Heart left ventricle (tissue), 16 donors: ENCODE results near the gene RTN4RL2. TPM values are rescaled to one million over a fixed set of nuclear protein-coding genes. Genes with fewer than 3 reads are reported as not detected.

Experiments used
- ATAC-seq, 4 donors: fragments of 200-7000 bp; cut with Tn5 transposase; one replicate each; pipeline ENCODE4 v1.9.1; 2020 to 2022; ENCODE audit warnings: moderate library complexity in 4 of 4, mild to moderate bottlenecking in 3 of 4, moderate number of reproducible peaks in 1 of 4
- DNase-seq, 5 donors: peaks; one replicate each; pipeline ENCODE4 v3.0.0-alpha.2; 2020
- H3K27ac ChIP-seq, 12 donors: fragments of 200-600 bp; sonication (generic) in 4 of 12; one replicate each; pipeline versions ENCODE4 v1.5.0 to v1.8.0; 2016 to 2022; ENCODE audit warnings: mild to moderate bottlenecking in 2 of 12
- H3K27me3 ChIP-seq, 9 donors: fragments of 200-600 bp; sonication (generic) in 2 of 9; one replicate each; pipeline versions ENCODE4 v1.5.1 to v1.8.0; 2016 to 2022; ENCODE audit warnings: mild to moderate bottlenecking in 3 of 9
- H3K36me3 ChIP-seq, 9 donors: fragments of 200-600 bp; sonication (generic) in 2 of 9; one replicate each; pipeline versions ENCODE4 v1.5.0 to v1.8.0; 2018 to 2022; ENCODE audit warnings: mild to moderate bottlenecking in 2 of 9
- H3K4me1 ChIP-seq, 12 donors: fragments of 200-600 bp; sonication (generic) in 4 of 12; one replicate each; pipeline versions ENCODE4 v1.5.0 to v1.8.0; 2016 to 2022; ENCODE audit warnings: mild to moderate bottlenecking in 3 of 12
- H3K4me3 ChIP-seq, 12 donors: fragments of 200-600 bp; sonication (generic) in 4 of 12; one replicate each; pipeline versions ENCODE4 v1.5.0 to v1.8.0; 2017 to 2022; ENCODE audit warnings: mild to moderate bottlenecking in 9 of 12, moderate library complexity in 4 of 12
- H3K9me3 ChIP-seq, 12 donors: fragments of 200-600 bp; sonication (generic) in 4 of 12; one replicate each; pipeline versions ENCODE4 v1.5.0 to v1.8.0; 2016 to 2022; ENCODE audit warnings: mild to moderate bottlenecking in 1 of 12
- CTCF ChIP-seq, 12 donors: fragments of 200-600 bp; sonication (generic) in 4 of 12; IDR thresholded peaks; one replicate each; pipeline versions ENCODE4 v1.5.0 to v1.8.0; 2018 to 2022; ENCODE audit warnings: antibody characterized with exemption in 12 of 12, mild to moderate bottlenecking in 5 of 12
- POLR2A ChIP-seq, 2 donors: fragments of 450-650 bp; IDR thresholded peaks; one replicate each; pipeline ENCODE4 v1.6.1; 2017; ENCODE audit warnings: antibody characterized with exemption in 2 of 2, mild to moderate bottlenecking in 2 of 2, moderate library complexity in 2 of 2
- WGBS, 4 donors: extraction: QIAGEN DNeasy Blood & Tissue Kit in 2 of 4; methylation state at CpG; one replicate each; pipeline versions ENCODE4 v1.1.5 to v1.1.7; 2013 to 2018; 5-methylcytosine and 5-hydroxymethylcytosine counted together
- intact Hi-C, 10 donors: fragments of 100-400 bp; cut with DNase I; formaldehyde crosslinking; loops; one replicate each; pipeline versions ENCODE4 v1.11.1 to v1.14.2; 2022
- polyA plus RNA-seq, 2 donors: library from polyadenylated mRNA; stranded (reverse); fragments of 200-250 nt; gene quantifications; one replicate each; pipeline ENCODE4 v1.2.3, GENCODE V29; 2013
- total RNA-seq, 9 donors: library from RNA; depleted of rRNA in 2 of 9; stranded (reverse); fragments of >200 nt in 2 of 9; fragmentation: NEBNext Ultra II Directional in 3 of 9; extraction: Animal tissue kit (Norgen Biotek cat#: 25700) in 3 of 9; gene quantifications; one replicate each; pipeline versions ENCODE4 v1.1.0 to v1.2.4, GENCODE V29; 2016 to 2023
- donor health status: ischemic (EF 13 %, LVEDD 7.1; RV severe dilation, severe dysfunction).
- donor health status: healthy with polysubstance abuse.
- donor health status: DM: no; HTN: yes; CAD: no.
- donor health status: DM: no; HTN: no; CAD: no.
- donor health status: ischemic (EF 25% LVEDD 6.9; RV normal size, moderate dysfunction).
- donor health status: ischemic (EF 25% LVEDD 5.7; RV mildly dilated, moderate dysfunction).
- donor health status: healthy.
- donor health status: DM: yes; HTN: yes; CAD: no.
- donor health status: ischemic (EF 35%, LVEDD 5.7; RV mildly dilated, moderate dysfunction).
- donor health status: nonischemic (EF 11% LVEDD 7.7; RV severe dilation, severe dysfunction).
- donor health status: DM: yes; HTN: yes; CAD: no.
- donor health status: PGD.
- donor health status: ischemic (EF 29% LVEDD 5.4; RV normal size, mild dysfunction).
- donor health status: nonischemic (EF 23%, LVEDD 6.1; RV moderate dilation, normal function).

RTN4RL2 gene
- total and polyA plus RNA-seq, 11 donors, result 0.58 to 2.1 (median 1.1) TPM

GRCh38 chr11:57498540-57498939, 38.2 kb downstream of the RTN4RL2 start:
- Histone ChIP-seq H3K9me3 (no peaks in the 10 kb centered on the region), H3K4me3 (no peak overlapping the region), H3K27me3 (no peaks in the 10 kb centered on the region), H3K36me3 (peaks cover 0 to 15% (median 0%) of the 10 kb centered on the region in 9 donors), H3K4me1 (peaks cover 5 to 35% (median 20%) of the 10 kb centered on the region in 12 donors), H3K27ac (peak overlapping the region in 5 of 12 donors; percentile 53 to 89 (median 81))
- intact Hi-C loops, result loop anchor here in 2 of 10 donors (2.0 to 10.0 kb wide), 4 partner anchors 16 to 146 kb away; partner anchors contain the start of genes SLC43A1 (in 1 of the 2), TIMM10 (in 1 of the 2) and YPEL4 (in 1 of the 2)
- 66 to 86% (median 76%) methylated on average over 6 of the region's 6 CpGs for WGBS, 4 donors
- no peak for ATAC-seq
- DNase-seq, result no peak
- TF ChIP-seq CTCF (IDR thresholded peaks at IDR 0.05), result no peak
- no peak for TF ChIP-seq POLR2A (IDR thresholded peaks at IDR 0.05)

- intact Hi-C loops, result loop anchor here in 2 of 10 donors (2.0 to 10.0 kb wide), 4 partner anchors 15 to 145 kb away; partner anchors contain the start of genes SLC43A1 (in 1 of the 2), TIMM10 (in 1 of the 2) and YPEL4 (in 1 of the 2)
These were observed 39.2 kb downstream of the RTN4RL2 start for GRCh38 chr11:57499413-57499982.

GRCh38 chr11:57499983-57500461, 39.7 kb downstream of the RTN4RL2 start:
- Histone ChIP-seq H3K36me3 (peaks cover 0 to 22% (median 0%) of the 10 kb centered on the region in 9 donors), H3K27me3 (no peaks in the 10 kb centered on the region), H3K4me1 (peaks cover 5 to 35% (median 20%) of the 10 kb centered on the region in 12 donors), H3K9me3 (no peaks in the 10 kb centered on the region), H3K27ac (peak overlapping the region; percentile 53 to 89 (median 81)), H3K4me3 (peak overlapping the region in 10 of 12 donors; percentile 27 to 50 (median 42))
- ATAC-seq, result peak in 2 of 4 donors; percentile 5 to 20
- DNase-seq, result no peak
- TF ChIP-seq POLR2A (IDR thresholded peaks at IDR 0.05), result no peak
- TF ChIP-seq CTCF (IDR thresholded peaks at IDR 0.05), result no peak
- 29 to 35% (median 33%) methylated on average over 12 of the region's 12 CpGs for WGBS, 4 donors
- intact Hi-C loops, result loop anchor here in 3 of 10 donors (2.0 to 10.0 kb wide), 4 partner anchors 15 to 145 kb away; partner anchors contain the start of genes SLC43A1 (in 2 of the 3), TIMM10 (in 1 of the 3) and YPEL4 (in 1 of the 3)

More at GRCh38 chr11:57499413-57499982, 39.2 kb downstream of the RTN4RL2 start:
- ATAC-seq (peak; percentile 99 to 100 (median 99)), DNase-seq (peak; percentile 98 to 99 (median 98))
- peaks cover 0 to 17% (median 0%) of the 10 kb centered on the region in 9 donors for H3K36me3 ChIP-seq
- peak overlapping the region; percentile 53 to 89 (median 81) for H3K27ac ChIP-seq
- no peaks in the 10 kb centered on the region for H3K9me3 ChIP-seq
- H3K27me3 ChIP-seq, result no peaks in the 10 kb centered on the region
- no peak for TF ChIP-seq CTCF (IDR thresholded peaks at IDR 0.05)
- TF ChIP-seq POLR2A (IDR thresholded peaks at IDR 0.05), result peak in 1 of 2 donors; percentile 54
- peaks cover 5 to 35% (median 20%) of the 10 kb centered on the region in 12 donors for H3K4me1 ChIP-seq
- peak overlapping the region in 10 of 12 donors; percentile 27 to 50 (median 42) for H3K4me3 ChIP-seq
- 1 to 11% (median 3%) methylated on average over 27 to 35 of the region's 35 CpGs for WGBS, 4 donors

GRCh38 chr11:57500515-57500914, 40.2 kb downstream of the RTN4RL2 start:
- peak in 2 of 4 donors; percentile 4 to 35 for ATAC-seq
- 62 to 70% (median 66%) methylated on average over 8 of the region's 8 CpGs for WGBS, 4 donors
- peak overlapping the region; percentile 53 to 89 (median 81) for H3K27ac ChIP-seq
- intact Hi-C loops, result loop anchor here in 1 of 10 donors (2.0 kb wide), 1 partner anchor 14 kb away; the partner anchor contains the start of gene SLC43A1
- no peak overlapping the region for H3K4me3 ChIP-seq
- no peaks in the 10 kb centered on the region for H3K9me3 ChIP-seq
- no peaks in the 10 kb centered on the region for H3K27me3 ChIP-seq
- peak in 3 of 5 donors; percentile 30 to 56 (median 32) for DNase-seq
- peaks cover 5 to 35% (median 20%) of the 10 kb centered on the region in 12 donors for H3K4me1 ChIP-seq
- TF ChIP-seq POLR2A (IDR thresholded peaks at IDR 0.05), result no peak
- no peak for TF ChIP-seq CTCF (IDR thresholded peaks at IDR 0.05)
- peaks cover 0 to 27% (median 0%) of the 10 kb centered on the region in 9 donors for H3K36me3 ChIP-seq
